PFSK-1 (cell line): ENCODE results near the gene GALNT10.

ENCODE experiments used
- FOXP2 ChIP-seq: optimal IDR thresholded peaks from 2 replicates; pipeline ENCODE3; 2011; ENCODE audit warnings: borderline replicate concordance, control low read depth, inconsistent platforms; ENCODE audit not compliant: insufficient read depth; ENCODE audit errors: extremely low read length, extremely low read depth
- POLR2AphosphoS5 ChIP-seq: IDR thresholded peaks from 2 replicates; pipeline ENCODE4 v1.6.1; 2012; ENCODE audit warnings: low read depth, mild to moderate bottlenecking, control low read depth, low read length, moderate library complexity
- SIN3A ChIP-seq: IDR thresholded peaks from 2 replicates; pipeline ENCODE4 v1.6.1; 2012; ENCODE audit warnings: mild to moderate bottlenecking, low read length, moderate library complexity, borderline replicate concordance; ENCODE audit not compliant: insufficient read depth
- TAF1 ChIP-seq: IDR thresholded peaks from 2 replicates; pipeline ENCODE4 v1.6.1; 2012; ENCODE audit warnings: low read length, control low read depth, borderline replicate concordance; ENCODE audit not compliant: insufficient read depth
- TF ChIP-seq, protein P1 (sequence below), 2 experiments: IDR thresholded peaks; 2 replicates each; pipeline versions ENCODE4 v1.6.1 to v1.8.0; 2011 to 2012; ENCODE audit warnings: low read depth in 2 of 2, low read length in 2 of 2, control low read depth in 1 of 2, inconsistent platforms in 1 of 2, mild to moderate bottlenecking in 1 of 2, moderate library complexity in 1 of 2; ENCODE audit not compliant: insufficient read depth in 1 of 2

The GALNT10 gene

DNA sequence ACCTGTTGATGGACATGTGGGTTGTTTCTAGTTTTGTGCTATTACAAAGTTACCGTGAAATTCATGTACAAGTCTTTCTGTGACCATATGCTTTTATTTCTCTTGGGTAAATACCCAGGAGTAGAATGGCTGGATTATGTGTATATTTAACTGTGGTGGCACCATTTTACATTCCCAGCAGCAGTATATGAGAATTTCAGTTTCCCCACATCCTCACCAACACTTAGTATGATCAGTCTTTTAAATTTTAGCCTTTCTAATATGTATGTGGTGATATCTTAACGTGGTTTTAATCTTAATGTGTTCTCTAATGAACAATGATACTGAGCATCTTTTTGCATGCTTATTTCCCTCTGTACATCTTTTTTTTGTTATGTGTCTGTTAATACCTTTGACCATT, 36.6 kb downstream of the GALNT10 start:
- TF ChIP-seq TAF1 (no peak), POLR2AphosphoS5 (no peak), SIN3A (no peak)

DNA sequence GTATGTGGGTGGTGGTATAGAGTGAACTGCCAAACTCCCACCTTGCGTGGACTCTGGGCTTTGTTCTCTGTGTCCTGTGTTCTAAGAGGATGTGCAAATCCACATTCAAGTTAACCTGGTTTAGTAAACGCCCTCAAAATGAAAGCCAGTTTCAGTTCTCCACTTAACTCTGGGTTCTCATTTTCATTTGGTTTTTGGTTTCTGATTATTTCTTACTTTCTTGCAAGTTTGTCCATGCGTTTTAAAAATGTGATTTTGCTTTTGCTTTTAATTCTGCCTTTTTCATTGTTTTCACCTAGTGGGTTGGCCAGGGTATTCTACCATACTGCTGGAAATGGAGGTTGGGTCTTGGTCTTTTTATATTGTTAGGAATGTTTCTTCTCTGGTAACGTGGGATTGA, 38.2 kb downstream of the GALNT10 start:
- TF ChIP-seq POLR2AphosphoS5 (no peak), SIN3A (no peak), TAF1 (no peak), FOXP2 (no peak)
- TF ChIP-seq, protein P1, sequence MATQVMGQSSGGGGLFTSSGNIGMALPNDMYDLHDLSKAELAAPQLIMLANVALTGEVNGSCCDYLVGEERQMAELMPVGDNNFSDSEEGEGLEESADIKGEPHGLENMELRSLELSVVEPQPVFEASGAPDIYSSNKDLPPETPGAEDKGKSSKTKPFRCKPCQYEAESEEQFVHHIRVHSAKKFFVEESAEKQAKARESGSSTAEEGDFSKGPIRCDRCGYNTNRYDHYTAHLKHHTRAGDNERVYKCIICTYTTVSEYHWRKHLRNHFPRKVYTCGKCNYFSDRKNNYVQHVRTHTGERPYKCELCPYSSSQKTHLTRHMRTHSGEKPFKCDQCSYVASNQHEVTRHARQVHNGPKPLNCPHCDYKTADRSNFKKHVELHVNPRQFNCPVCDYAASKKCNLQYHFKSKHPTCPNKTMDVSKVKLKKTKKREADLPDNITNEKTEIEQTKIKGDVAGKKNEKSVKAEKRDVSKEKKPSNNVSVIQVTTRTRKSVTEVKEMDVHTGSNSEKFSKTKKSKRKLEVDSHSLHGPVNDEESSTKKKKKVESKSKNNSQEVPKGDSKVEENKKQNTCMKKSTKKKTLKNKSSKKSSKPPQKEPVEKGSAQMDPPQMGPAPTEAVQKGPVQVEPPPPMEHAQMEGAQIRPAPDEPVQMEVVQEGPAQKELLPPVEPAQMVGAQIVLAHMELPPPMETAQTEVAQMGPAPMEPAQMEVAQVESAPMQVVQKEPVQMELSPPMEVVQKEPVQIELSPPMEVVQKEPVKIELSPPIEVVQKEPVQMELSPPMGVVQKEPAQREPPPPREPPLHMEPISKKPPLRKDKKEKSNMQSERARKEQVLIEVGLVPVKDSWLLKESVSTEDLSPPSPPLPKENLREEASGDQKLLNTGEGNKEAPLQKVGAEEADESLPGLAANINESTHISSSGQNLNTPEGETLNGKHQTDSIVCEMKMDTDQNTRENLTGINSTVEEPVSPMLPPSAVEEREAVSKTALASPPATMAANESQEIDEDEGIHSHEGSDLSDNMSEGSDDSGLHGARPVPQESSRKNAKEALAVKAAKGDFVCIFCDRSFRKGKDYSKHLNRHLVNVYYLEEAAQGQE (IDR thresholded peaks at IDR 0.05; ENCODE audit: insufficient read depth in 1 of 2, low read depth in 2 of 2, low read length in 2 of 2) = no peak

DNA sequence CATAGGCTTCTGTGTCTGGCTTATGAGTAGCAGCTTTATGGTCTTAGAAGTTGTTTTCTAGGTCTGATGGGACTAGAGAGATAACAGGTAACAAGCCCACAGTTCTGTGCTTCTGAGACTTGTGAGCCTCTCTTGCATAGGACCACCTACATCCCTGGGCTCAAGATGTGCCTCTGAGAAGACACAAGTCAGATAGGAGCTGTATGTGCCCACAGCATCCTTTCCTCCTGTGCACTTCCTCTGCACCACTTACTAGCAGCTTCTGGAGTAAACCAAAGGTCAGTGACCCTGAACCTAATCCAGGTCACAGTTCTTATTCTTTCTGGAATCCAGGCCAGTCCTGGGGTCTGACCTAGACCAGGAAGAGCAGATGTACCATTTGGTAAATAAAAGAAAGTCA, 40.0 kb downstream of the GALNT10 start:
- TF ChIP-seq TAF1 = no peak
- TF ChIP-seq SIN3A = no peak
- TF ChIP-seq FOXP2 = no peak
- no peak for TF ChIP-seq POLR2AphosphoS5
- TF ChIP-seq, protein P1 (IDR thresholded peaks at IDR 0.05; ENCODE audit: insufficient read depth in 1 of 2, low read depth in 2 of 2, low read length in 2 of 2) = no peak

DNA sequence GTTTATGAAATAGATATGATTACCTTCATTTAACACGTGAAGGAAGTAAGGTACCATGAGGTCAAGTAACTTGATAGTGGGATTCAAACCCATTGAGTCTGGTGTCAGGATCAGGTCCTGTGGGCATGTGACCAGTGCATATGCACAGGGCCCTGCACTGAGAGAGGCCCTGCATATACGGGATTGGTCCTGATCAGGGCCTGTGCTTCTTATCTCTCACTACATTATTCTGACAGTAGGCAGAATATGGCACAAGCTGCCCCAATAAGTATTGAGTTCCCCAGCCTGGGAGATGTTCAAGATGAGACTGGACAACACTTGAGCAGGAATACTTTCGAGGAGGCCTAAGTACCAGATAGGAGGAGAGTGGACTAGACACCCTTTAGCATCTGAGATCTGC, 44.0 kb downstream of the GALNT10 start:
- TF ChIP-seq POLR2AphosphoS5 (no peak), FOXP2 (no peak), TAF1 (no peak), SIN3A (no peak)
- TF ChIP-seq, protein P1 (IDR thresholded peaks at IDR 0.05; ENCODE audit: insufficient read depth in 1 of 2, low read depth in 2 of 2, low read length in 2 of 2) = no peak

DNA sequence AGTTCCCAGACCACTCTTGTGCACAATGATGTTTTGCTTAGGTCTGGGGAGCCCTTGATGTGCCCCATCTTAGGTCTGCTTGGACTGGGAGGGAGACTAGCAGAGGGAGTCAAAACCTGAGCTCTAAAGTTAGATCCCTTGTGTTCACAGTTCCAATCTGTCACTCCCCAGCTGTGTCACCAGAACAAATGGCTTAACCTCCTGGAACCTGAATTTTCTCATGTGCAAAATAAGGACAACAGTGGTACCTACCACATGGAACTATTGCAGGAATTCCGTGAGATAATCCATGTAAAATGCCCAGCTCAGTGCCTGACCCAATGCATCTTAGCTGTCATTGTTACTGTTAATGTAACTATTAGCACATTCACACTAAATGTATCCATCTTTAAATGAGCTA, 45.5 kb downstream of the GALNT10 start:
- TF ChIP-seq POLR2AphosphoS5 (no peak), SIN3A (no peak), TAF1 (no peak), FOXP2 (no peak)
- TF ChIP-seq, protein P1 (IDR thresholded peaks at IDR 0.05; ENCODE audit: insufficient read depth in 1 of 2, low read depth in 2 of 2, low read length in 2 of 2) = no peak
